Ishikawa (cell line): Measurements from ENCODE around the gene MCM8.

ENCODE experiments used
- CEBPB ChIP-seq: IDR thresholded peaks from 2 replicates; pipeline ENCODE4 v1.6.1; 2012
- CREB1 ChIP-seq: IDR thresholded peaks from 2 replicates; pipeline ENCODE4 v1.6.1; 2012; ENCODE audit warnings: low read depth
- EGR1 ChIP-seq: IDR thresholded peaks from 2 replicates; pipeline ENCODE4 v1.6.1; 2012
- EP300 ChIP-seq: IDR thresholded peaks from 2 replicates; pipeline ENCODE4 v1.6.1; 2012; ENCODE audit warnings: borderline replicate concordance
- FOXM1 ChIP-seq: IDR thresholded peaks from 2 replicates; pipeline ENCODE4 v1.6.1; 2012; ENCODE audit warnings: low read depth, borderline replicate concordance
- MAX ChIP-seq: IDR thresholded peaks from 2 replicates; pipeline ENCODE4 v1.6.1; 2012
- NFIC ChIP-seq: IDR thresholded peaks from 2 replicates; pipeline ENCODE4 v1.6.1; 2012
- RAD21 ChIP-seq: IDR thresholded peaks from 2 replicates; pipeline ENCODE4 v1.6.1; 2012; ENCODE audit warnings: low read depth
- REST ChIP-seq: IDR thresholded peaks from 2 replicates; pipeline ENCODE4 v1.6.1; 2012; ENCODE audit warnings: low read depth, mild to moderate bottlenecking
- TAF1 ChIP-seq: IDR thresholded peaks from 2 replicates; pipeline ENCODE4 v1.6.1; 2012; ENCODE audit warnings: low read depth, mild to moderate bottlenecking
- TCF12 ChIP-seq: IDR thresholded peaks from 2 replicates; pipeline ENCODE4 v1.6.1; 2012; ENCODE audit warnings: low read depth
- TEAD4 ChIP-seq: IDR thresholded peaks from 2 replicates; pipeline ENCODE4 v1.6.1; 2012
- USF1 ChIP-seq: IDR thresholded peaks from 2 replicates; pipeline ENCODE4 v1.6.1; 2012
- YY1 ChIP-seq: IDR thresholded peaks from 2 replicates; pipeline ENCODE4 v1.6.1; 2012; ENCODE audit warnings: low read depth
- ZBTB7A ChIP-seq: IDR thresholded peaks from 2 replicates; pipeline ENCODE4 v1.6.1; 2012; ENCODE audit warnings: low read depth

The MCM8 gene

GRCh38 chr20:6046432-6046831 is 96.0 kb downstream of the MCM8 start:
- TF ChIP-seq CEBPB (no peak), TAF1 (no peak), EGR1 (no peak), TEAD4 (no peak), YY1 (no peak), REST (no peak), EP300 (no peak), MAX (no peak), TCF12 (no peak), NFIC (no peak), RAD21 (no peak), FOXM1 (no peak), ZBTB7A (no peak), CREB1 (no peak), USF1 (no peak)

- TF ChIP-seq EP300 (no peak), ZBTB7A (no peak), CEBPB (no peak), TCF12 (no peak), TEAD4 (no peak), MAX (no peak)
Observed at GRCh38 chr20:6048391-6048790, 97.9 kb downstream of the MCM8 start.
